AG09319 (cell line): Measurements from ENCODE around the gene PIK3IP1.

ENCODE experiments used
- DNase-seq: peaks from one replicate; pipeline ENCODE4 v3.0.0-alpha.2; 2010; ENCODE audit warnings: low read depth; ENCODE audit errors: extremely low read depth
- TF ChIP-seq, protein P1 (sequence below): IDR thresholded peaks from 2 replicates; pipeline ENCODE4 v1.5.1; 2011; ENCODE audit warnings: low read depth, mild to moderate bottlenecking, inconsistent platforms, low read length, moderate library complexity

PIK3IP1 gene

DNA sequence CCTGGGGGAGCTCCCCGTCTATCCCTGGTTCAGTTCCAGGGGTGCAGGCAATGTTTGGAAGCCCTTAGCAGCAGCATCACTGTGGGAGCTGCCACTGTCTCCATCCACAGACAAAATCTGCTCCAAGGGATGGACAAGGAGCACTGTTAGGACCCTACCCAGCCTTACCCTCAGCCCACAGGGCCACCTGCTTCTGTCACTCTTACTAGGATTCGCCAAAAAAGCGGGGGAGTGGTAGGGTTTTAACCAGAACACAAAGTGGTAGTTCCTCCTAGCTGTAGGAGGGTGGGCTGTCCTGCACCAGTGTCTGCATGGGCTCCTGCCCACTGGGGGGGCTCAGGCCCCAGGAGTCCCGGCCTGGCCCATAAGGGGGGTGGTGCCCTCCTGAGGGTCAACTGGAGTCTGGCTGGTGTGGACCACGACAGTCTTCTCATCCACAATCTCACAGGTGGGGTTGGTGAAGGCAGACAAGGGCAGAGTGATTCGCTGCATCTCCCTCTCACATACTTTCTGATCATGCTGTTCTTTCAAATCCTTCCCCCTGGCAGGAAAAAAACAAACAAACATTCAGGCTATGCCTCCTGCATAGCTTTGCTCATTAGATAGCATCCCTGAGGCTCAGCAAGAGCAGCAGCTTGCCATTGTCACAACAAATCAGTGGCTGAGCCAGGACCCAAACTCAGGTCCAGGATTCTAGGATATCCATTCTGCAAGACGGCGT is 9.4 kb downstream of the PIK3IP1 start:
- TF ChIP-seq, protein P1, sequence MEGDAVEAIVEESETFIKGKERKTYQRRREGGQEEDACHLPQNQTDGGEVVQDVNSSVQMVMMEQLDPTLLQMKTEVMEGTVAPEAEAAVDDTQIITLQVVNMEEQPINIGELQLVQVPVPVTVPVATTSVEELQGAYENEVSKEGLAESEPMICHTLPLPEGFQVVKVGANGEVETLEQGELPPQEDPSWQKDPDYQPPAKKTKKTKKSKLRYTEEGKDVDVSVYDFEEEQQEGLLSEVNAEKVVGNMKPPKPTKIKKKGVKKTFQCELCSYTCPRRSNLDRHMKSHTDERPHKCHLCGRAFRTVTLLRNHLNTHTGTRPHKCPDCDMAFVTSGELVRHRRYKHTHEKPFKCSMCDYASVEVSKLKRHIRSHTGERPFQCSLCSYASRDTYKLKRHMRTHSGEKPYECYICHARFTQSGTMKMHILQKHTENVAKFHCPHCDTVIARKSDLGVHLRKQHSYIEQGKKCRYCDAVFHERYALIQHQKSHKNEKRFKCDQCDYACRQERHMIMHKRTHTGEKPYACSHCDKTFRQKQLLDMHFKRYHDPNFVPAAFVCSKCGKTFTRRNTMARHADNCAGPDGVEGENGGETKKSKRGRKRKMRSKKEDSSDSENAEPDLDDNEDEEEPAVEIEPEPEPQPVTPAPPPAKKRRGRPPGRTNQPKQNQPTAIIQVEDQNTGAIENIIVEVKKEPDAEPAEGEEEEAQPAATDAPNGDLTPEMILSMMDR: no peak
- no peak for DNase-seq

DNA sequence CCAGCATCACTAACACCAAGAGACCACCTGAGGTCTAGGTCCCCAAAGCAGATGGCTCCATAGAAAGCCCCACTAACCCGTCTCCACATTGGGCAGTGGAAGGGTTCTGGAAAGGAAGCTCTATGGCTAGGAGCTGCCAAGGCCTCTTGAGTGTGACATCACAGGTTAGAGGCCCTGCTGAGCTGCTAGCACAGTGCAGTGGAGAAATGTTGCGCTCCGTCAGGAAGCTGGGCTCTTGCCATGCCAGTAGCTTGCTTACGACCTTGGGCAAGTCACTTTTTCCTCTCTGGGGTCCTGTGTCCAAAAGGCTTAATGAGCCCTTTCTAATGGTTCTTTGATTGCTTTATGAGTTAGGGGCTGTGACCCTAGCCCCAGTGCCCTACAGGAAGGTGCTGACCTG is 10.6 kb downstream of the PIK3IP1 start:
- no peak for DNase-seq
- TF ChIP-seq, protein P1: no peak

DNA sequence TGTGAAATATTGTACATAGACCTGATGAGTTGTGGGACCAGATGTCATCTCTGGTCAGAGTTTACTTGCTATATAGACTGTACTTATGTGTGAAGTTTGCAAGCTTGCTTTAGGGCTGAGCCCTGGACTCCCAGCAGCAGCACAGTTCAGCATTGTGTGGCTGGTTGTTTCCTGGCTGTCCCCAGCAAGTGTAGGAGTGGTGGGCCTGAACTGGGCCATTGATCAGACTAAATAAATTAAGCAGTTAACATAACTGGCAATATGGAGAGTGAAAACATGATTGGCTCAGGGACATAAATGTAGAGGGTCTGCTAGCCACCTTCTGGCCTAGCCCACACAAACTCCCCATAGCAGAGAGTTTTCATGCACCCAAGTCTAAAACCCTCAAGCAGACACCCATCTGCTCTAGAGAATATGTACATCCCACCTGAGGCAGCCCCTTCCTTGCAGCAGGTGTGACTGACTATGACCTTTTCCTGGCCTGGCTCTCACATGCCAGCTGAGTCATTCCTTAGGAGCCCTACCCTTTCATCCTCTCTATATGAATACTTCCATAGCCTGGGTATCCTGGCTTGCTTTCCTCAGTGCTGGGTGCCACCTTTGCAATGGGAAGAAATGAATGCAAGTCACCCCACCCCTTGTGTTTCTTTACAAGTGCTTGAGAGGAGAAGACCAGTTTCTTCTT is 12.3 kb downstream of the PIK3IP1 start:
- no peak for DNase-seq
- TF ChIP-seq, protein P1: no peak

DNA sequence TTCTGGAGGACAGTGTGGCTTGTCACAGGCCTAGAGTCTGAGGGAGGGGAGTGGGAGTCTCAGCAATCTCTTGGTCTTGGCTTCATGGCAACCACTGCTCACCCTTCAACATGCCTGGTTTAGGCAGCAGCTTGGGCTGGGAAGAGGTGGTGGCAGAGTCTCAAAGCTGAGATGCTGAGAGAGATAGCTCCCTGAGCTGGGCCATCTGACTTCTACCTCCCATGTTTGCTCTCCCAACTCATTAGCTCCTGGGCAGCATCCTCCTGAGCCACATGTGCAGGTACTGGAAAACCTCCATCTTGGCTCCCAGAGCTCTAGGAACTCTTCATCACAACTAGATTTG is 13.0 kb downstream of the PIK3IP1 start:
- TF ChIP-seq, protein P1: no peak
- no peak for DNase-seq

DNA sequence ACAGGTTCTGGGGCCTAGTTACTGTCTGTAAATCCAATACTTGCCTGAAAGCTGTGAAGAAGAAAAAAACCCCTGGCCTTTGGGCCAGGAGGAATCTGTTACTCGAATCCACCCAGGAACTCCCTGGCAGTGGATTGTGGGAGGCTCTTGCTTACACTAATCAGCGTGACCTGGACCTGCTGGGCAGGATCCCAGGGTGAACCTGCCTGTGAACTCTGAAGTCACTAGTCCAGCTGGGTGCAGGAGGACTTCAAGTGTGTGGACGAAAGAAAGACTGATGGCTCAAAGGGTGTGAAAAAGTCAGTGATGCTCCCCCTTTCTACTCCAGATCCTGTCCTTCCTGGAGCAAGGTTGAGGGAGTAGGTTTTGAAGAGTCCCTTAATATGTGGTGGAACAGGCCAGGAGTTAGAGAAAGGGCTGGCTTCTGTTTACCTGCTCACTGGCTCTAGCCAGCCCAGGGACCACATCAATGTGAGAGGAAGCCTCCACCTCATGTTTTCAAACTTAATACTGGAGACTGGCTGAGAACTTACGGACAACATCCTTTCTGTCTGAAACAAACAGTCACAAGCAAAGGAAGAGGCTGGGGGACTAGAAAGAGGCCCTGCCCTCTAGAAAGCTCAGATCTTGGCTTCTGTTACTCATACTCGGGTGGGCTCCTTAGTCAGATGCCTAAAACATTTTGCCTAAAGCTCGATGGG is 13.5 kb downstream of the PIK3IP1 start:
- no peak for DNase-seq
- TF ChIP-seq, protein P1: no peak

DNA sequence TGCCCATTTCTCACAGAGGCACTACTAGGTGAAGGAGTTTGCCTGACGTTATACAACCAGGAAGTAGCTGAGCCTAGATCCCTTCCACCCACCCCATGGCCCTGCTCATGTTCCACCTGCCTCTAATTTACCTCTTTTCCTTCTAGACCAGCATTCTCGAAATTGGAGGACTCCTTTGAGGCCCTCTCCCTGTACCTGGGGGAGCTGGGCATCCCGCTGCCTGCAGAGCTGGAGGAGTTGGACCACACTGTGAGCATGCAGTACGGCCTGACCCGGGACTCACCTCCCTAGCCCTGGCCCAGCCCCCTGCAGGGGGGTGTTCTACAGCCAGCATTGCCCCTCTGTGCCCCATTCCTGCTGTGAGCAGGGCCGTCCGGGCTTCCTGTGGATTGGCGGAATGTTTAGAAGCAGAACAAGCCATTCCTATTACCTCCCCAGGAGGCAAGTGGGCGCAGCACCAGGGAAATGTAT is 14.1 kb downstream of the PIK3IP1 start:
- no peak for DNase-seq
- TF ChIP-seq, protein P1: no peak

DNA sequence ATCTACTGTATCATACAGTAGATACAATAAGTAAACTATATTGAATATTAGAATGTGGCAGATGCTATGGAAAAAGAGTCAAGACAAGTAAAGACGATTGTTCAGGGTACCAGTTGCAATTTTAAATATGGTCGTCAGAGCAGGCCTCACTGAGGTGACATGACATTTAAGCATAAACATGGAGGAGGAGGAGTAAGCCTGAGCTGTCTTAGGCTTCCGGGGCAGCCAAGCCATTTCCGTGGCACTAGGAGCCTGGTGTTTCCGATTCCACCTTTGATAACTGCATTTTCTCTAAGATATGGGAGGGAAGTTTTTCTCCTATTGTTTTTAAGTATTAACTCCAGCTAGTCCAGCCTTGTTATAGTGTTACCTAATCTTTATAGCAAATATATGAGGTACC is 14.5 kb downstream of the PIK3IP1 start:
- DNase-seq: no peak
- TF ChIP-seq, protein P1: no peak
